HG03354 (cell line): ENCODE results near the gene HACE1.
"Not testable (repeated sequence)": the region's sequence is repeated elsewhere in the genome, so short reads cannot be mapped to it uniquely, and the experiment has no call there.

ENCODE experiments used
- ATAC-seq: cut with Tn5 transposase; IDR thresholded peaks from one replicate; pipeline ENCODE4 v1.9.1; 2021; ENCODE audit warnings: mild to moderate bottlenecking; ENCODE audit not compliant: unreplicated experiment, poor library complexity, severe bottlenecking

HACE1 gene

DNA sequence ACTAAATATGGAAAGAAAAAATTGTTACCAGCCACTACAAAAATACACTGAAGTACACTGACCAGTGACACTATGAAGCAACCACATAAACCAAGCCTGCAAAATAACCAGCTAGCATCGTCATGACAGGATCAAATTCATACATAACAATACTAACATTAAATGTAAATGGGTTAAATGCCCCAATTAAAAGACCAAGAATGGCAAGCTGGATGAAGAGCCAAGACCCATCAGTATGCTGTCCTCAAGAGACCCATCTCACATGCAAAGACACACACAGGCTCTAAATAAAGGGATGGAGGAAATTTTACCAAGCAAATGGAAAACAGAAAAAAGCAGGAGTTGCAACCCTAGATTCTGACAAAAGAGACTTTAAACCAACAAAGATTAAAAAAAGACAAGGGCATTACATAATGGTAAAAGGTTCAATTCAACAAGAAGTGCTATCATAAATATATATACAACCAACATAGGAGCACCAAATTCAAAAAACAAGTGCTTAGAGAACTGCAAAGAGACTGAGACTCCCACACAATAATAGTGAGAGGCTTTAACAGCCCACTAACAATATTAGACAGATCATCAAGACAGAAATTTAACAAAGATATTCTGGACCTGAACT is 104.8 kb downstream of the HACE1 start:
- no peak for ATAC-seq

DNA sequence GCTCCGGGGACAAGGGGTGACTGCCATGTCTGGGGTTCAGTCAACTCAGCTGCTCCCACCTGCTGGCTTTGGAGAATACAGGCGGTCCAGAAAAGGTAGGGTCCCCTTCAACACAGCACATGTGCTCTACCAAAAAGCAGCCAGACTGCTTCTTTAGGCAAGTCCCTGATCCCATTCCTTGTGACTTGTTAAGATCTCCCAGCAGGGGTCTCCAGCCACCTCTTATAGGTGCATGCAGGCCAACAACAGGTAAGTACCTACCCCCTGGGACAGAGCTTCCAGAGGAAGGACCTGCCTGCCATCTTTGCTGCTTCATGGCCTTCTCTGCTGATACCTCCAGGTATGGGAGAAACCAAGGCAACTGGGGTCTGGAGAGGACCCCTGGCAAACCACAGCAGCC is 106.5 kb downstream of the HACE1 start:
- ATAC-seq, result no peak

DNA sequence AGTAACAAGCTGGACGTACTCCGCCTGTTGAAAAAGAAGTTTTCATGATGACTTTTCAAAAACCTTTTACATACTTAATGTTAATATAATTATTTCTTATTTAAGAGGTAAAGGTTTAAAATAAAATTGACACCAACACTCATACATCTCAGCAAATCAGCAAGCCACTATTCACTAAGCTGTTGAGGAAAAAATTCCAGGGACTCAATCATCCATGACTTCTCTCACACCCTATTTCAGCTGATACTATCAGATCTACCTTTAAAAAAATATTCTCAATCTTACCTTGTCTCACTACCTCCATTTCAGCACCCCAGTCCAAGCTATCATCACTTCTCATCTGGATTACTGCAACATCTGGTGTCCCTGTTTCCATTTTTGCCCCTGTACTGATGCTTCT is 109.3 kb downstream of the HACE1 start:
- no peak for ATAC-seq

DNA sequence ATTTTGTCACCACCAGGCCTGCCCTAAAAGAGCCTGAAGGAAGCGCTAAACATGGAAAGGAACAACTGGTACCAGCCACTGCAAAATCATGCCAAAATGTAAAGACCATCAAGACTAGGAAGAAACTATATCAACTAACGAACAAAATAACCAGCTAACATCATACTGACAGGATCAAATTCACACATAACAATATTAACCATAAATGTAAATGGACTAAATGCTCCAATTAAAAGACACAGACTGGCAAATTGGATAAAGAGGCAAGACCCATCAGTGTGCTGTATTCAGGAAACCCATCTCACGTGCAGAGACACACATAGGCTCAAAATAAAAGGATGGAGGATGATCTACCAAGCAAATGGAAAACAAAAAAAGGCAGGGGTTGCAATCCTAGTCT is 120.6 kb downstream of the HACE1 start:
- ATAC-seq, result not testable (repeated sequence)

- ATAC-seq, result not testable (repeated sequence)
Observed at GRCh38 chr6:104737567-104737966, 122.2 kb downstream of the HACE1 start.

DNA sequence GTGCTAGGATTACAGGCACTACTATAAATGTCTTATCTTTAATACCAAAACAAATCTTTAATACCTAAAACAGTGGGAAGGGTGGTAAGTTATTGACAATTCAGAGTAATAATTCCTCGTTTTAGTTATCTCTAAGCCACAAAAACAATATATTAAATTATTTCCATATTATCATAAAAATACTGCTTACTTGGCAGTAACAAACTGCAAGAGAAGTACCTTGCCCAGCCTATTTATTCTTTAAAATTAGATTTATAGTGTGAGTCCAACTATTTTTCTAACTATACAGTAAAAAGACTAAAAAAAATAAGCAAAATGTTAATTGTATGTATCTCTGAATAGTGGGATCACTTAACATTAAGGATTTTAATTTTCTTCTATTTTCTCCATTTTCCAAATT is 123.2 kb downstream of the HACE1 start:
- no peak for ATAC-seq

DNA sequence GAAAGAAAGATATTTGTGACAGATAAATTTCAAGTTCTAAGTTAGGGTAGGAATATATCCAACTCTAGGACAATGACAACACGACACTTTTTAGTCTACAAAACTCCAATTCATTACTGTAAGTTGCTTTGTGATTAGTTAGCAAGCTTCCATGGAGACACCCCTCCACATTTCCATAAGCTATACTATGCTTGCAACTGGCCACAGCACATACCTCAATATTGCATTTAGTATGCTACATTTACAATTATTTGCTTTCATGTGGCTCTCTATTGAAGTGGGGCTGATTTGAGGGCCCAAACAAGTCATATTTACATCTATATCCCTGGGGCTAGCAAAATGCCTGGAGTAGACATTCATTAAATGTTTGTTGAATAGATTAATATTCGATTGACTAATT is 129.3 kb downstream of the HACE1 start:
- no peak for ATAC-seq

DNA sequence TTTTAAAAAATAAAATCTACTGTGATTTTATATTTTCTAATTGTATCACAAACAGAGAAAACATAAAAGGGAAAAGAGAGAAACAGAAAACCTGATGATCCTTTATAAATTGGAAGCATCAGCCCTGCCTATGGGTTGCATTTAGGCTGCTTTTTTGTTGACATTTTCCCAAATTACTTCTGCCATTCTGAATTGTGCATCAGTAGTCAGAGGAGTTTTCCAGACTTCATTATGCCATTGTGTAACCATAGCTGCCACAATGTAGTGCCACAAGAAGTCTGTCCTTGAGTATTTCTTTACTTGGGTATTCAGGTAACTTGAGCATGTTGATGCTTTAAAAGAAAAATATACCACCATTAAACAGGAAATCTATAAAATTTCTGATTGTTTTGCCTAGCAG is 130.3 kb downstream of the HACE1 start:
- ATAC-seq, result no peak

GRCh38 chr6:104728448-104728847 is 131.3 kb downstream of the HACE1 start:
- ATAC-seq, result no peak

- ATAC-seq, result no peak
Observed at GRCh38 chr6:104718672-104719071, 141.0 kb downstream of the HACE1 start.

DNA sequence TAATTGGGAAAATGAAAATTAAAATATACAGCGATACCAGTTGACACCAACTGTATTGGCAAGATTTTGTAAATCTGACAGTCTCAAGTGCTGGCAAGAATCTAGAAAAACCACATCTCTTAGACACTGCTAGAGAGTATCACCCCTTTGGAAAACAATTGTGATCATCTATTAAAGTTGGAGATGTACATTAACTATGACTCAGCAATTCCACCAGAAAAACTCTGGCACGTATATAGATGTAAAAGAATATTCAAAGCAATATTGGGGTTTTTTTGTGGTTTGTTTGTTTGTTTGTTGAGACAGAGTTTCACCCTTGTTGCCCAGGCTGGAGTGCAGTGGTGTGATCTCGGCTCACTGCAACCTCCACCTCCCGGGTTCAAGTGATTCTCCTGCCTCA is 142.9 kb downstream of the HACE1 start:
- ATAC-seq, result no peak

DNA sequence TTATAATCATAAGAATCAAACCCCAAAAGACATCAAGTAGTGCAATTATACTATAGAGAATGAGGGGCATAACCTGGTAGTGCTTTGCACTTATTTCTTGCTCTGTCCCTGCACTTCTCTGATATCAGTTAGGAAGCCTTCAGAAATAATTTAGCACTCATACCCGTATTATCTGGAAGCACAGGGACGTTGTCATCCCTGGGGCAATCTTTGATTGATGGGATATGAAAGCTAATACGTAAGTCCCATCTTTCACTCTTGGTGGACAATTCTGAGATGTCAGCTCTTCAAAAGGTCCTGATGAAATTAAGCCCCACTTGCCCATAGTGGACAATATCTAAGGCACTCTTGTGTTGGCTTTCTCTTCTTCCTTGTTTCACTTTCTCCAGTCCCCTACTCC is 144.9 kb downstream of the HACE1 start:
- no peak for ATAC-seq

DNA sequence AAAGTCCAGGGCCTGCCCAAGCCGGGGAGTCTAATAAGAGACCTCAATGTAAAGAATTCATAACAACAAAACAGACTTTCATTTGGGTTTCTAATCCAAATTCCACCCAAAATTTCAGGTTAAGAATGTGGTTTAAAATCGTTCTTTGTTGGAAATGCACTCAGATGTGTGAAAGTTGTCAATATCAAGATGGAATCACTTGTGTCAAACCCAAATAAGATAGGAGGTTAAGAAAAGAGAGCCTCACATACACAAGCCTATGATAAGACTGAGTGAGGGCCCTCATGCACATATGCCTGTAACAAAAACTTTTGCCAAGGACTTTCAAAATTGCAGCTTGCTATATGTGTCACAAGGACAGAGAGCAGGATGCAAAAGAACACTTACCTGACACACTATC is 145.7 kb downstream of the HACE1 start:
- ATAC-seq, result no peak

- ATAC-seq, result no peak
Observed at GRCh38 chr6:104711371-104711770, 148.3 kb downstream of the HACE1 start.

GRCh38 chr6:104710543-104711335 is 149.0 kb downstream of the HACE1 start:
- ATAC-seq, result no peak

- no peak for ATAC-seq
Observed at GRCh38 chr6:104705916-104706442, 153.7 kb downstream of the HACE1 start.

DNA sequence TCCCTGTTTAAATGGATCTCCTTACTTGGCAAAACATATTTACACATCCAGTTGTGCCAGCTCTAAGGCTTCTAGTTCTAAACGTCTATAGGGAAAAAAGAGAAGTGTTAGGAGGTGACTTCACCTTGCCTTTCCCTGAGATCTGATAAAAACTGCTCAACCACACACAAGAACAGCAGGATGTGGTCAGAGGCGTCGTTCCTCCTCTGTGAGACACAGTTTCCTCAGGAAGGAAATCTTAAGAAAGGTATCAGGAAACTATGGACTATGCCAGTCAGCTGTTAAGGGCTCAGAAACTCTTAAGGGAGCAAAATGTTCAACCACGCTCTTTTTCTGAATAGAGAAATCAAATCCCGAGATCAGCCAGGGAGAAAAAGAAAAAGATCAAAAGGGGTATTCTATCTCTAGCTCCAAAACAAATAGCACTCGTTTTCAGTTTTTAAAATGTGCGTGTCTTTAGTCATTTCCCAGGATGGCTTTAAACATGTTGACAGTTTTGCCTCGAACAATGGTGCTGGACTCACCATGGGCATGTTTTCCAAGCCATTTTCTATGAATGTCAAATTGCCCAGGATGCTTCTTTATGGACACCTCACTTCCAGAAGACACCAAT is 154.5 kb downstream of the HACE1 start:
- peak; percentile 52 for ATAC-seq

DNA sequence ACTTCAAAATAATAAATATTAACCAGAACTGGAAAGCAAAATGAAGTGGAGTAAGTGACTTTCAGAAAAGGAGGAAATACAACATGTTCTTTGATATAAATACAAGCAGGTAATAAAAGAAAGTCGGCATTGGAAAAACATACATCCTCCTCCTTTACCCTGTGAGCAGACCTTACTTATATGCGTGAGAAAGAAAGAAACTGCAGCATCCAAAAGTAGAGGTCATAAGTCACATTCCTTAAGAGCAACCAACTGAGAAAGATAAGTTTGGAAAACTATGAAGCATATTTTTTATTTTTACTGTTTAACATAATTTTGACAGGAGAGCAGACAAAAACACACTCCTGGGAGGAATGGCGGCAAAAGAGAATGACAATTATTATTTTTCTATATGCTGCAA is 155.5 kb downstream of the HACE1 start:
- no peak for ATAC-seq

GRCh38 chr6:104702126-104702841 is 157.4 kb downstream of the HACE1 start:
- no peak for ATAC-seq
